ENCODE data around the gene INSYN1. TPM values are rescaled to one million over a fixed set of nuclear protein-coding genes. Genes with fewer than 3 reads are reported as not detected.
"Not testable (repeated sequence)": the region's sequence is repeated elsewhere in the genome, so short reads cannot be mapped to it uniquely, and the experiment has no call there.

The INSYN1 gene
- total and polyA plus RNA-seq, 7 donors: 0.60 to 10.0 (median 3.6) TPM

DNA sequence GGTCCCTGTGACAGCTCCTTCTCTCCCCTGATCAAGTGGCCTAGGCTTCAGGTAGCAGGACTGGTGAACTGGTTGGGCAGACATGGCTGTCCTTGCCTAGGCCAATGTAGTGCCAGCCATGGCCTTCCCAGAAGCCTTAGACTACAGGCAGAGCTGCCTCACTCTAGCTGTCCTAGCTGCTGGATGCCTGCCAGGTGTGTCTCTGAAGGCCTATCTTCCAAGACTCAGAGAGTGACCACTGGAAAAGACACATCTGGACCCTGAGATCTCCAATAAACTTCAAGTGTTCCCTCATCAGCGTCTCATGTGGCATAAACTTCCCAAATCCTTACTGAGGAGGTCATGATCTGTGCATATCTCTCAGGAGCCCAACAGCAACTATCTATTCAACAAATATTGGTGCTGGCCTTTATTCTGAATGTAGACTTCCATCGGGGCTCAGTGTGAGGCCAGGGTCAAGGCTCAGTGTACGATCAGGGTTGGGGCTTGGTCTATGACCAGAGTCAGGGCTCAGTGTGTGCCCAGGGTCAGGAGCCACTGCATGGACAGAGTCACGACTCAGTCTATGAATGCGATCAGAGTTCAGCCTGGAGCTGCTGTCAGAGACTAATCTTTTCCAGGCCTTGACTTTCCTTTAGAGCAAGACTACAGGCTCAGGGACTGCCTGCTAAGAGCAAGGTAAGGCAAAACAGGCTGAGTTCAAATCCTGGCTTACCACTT is 36.5 kb upstream of the INSYN1 start:
- Histone ChIP-seq H3K27ac (no peak overlapping the region), H3K36me3 (no peaks in the 10 kb centered on the region), H3K4me1 (no peaks in the 10 kb centered on the region), H3K27me3 (no peaks in the 10 kb centered on the region), H3K9me3 (no peaks in the 10 kb centered on the region), H3K4me3 (no peak overlapping the region)
- WGBS, 2 donors: 82 to 87% methylated on average over 5 of the region's 5 CpGs
- TF ChIP-seq, protein P1, sequence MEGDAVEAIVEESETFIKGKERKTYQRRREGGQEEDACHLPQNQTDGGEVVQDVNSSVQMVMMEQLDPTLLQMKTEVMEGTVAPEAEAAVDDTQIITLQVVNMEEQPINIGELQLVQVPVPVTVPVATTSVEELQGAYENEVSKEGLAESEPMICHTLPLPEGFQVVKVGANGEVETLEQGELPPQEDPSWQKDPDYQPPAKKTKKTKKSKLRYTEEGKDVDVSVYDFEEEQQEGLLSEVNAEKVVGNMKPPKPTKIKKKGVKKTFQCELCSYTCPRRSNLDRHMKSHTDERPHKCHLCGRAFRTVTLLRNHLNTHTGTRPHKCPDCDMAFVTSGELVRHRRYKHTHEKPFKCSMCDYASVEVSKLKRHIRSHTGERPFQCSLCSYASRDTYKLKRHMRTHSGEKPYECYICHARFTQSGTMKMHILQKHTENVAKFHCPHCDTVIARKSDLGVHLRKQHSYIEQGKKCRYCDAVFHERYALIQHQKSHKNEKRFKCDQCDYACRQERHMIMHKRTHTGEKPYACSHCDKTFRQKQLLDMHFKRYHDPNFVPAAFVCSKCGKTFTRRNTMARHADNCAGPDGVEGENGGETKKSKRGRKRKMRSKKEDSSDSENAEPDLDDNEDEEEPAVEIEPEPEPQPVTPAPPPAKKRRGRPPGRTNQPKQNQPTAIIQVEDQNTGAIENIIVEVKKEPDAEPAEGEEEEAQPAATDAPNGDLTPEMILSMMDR (IDR thresholded peaks at IDR 0.05): no peak
- TF ChIP-seq POLR2AphosphoS5 (IDR thresholded peaks at IDR 0.05): no peak
- TF ChIP-seq EP300 (IDR thresholded peaks at IDR 0.05): no peak
- TF ChIP-seq POLR2A (IDR thresholded peaks at IDR 0.05): no peak
- intact Hi-C loops (cut with DNase I): no loop called here
- no peak for DNase-seq

DNA sequence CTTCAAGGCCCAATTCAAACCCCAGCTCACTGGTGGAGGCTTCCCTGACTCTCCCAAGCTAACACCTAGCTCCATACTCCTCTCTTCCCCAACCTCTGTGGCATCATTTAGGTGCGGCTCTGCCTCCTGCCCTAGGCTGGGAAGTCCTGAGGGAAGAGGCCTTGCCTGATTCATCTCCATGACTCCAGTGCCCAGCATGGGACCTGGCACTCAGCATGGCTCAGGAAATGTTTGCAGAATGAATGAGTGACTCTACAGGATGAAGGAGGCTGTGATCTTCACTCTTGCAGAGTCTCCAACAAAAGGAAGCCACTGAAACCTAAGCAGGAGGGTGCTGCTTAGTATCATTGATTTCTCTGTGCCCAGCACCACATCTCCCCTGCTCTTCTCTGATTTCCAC is 34.5 kb upstream of the INSYN1 start:
- Histone ChIP-seq H3K36me3 (no peaks in the 10 kb centered on the region), H3K9me3 (no peaks in the 10 kb centered on the region), H3K4me1 (no peaks in the 10 kb centered on the region), H3K27ac (no peak overlapping the region), H3K4me3 (no peak overlapping the region), H3K27me3 (no peaks in the 10 kb centered on the region)
- TF ChIP-seq POLR2AphosphoS5 (IDR thresholded peaks at IDR 0.05) (no peak), POLR2A (IDR thresholded peaks at IDR 0.05) (no peak), EP300 (IDR thresholded peaks at IDR 0.05) (no peak)
- TF ChIP-seq, protein P1 (IDR thresholded peaks at IDR 0.05): no peak
- DNase-seq: no peak
- intact Hi-C loops (cut with DNase I): no loop called here
- WGBS, 2 donors: 95 to 100% methylated on average over 1 of the region's 1 CpG

DNA sequence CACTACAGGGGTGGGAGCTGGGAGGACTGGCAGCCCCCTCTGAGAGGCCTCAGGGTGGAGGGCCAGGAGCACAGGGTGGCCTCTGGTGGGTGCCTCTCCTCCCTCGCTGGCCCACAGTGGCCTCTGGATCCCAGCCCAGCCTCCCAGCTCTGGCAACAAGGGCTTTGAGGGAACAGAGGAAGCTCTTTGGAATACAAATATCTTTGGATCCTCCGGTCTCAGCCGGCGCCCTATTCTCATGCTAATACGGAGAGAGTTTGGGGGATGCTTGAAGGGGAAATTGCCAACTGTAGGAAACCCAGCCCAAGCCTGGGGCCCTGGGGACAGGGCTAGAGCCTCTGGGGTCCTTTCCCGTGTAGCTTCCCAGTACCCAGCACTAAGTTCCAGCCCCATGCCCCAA is 33.4 kb upstream of the INSYN1 start:
- TF ChIP-seq, protein P1 (IDR thresholded peaks at IDR 0.05): no peak
- TF ChIP-seq EP300 (IDR thresholded peaks at IDR 0.05) (no peak), POLR2AphosphoS5 (IDR thresholded peaks at IDR 0.05) (no peak), POLR2A (IDR thresholded peaks at IDR 0.05) (no peak)
- intact Hi-C loops (cut with DNase I): no loop called here
- H3K36me3 ChIP-seq: no peaks in the 10 kb centered on the region
- DNase-seq: no peak
- no peak overlapping the region for H3K4me3 ChIP-seq
- WGBS, 2 donors: 83 to 93% methylated on average over 6 of the region's 6 CpGs
- H3K27ac ChIP-seq: no peak overlapping the region
- no peaks in the 10 kb centered on the region for H3K27me3 ChIP-seq
- no peaks in the 10 kb centered on the region for H3K4me1 ChIP-seq
- no peaks in the 10 kb centered on the region for H3K9me3 ChIP-seq

DNA sequence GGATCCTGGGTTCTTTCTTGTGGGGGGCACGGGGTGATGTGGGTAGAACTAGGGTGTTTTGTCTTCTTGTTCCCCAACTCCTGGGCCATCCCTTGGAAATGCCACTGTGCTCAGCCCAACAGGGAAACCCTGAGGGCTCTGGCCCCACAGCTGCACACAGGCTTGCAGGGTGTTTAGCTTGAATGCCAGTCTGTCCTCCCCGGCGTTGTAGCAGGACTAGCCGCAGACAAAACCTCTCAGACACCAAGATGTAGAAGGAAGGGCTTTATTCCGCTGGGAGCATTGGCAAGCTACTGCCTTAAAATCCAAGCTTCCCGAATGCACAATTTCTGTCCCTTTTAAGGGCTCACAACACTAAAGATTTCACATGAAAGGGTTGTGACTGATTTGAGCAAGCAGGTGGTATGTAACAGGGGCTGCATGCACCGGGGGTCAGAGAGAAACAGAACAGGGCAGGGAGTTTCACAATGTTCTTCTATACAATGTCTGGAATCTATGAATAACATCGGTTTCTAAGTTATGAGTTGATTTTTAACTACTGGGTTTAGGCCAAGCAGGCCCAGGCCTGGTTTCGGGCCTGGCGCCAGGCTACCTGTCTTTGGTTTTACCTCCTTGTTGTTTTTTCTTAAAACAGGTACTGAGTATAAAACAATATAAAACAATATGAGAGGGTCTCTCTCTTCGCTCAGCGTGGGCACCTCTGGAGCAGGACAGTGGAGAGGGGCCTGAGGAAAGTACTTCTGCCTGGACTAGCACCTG is 32.3 kb upstream of the INSYN1 start:
- H3K4me1 ChIP-seq; intact Hi-C loops (cut with DNase I); H3K4me3 ChIP-seq; DNase-seq; H3K36me3 ChIP-seq; H3K9me3 ChIP-seq; H3K27ac ChIP-seq; H3K27me3 ChIP-seq: not testable (repeated sequence)
- 47 to 81% methylated on average over 12 of the region's 12 CpGs for WGBS, 2 donors

DNA sequence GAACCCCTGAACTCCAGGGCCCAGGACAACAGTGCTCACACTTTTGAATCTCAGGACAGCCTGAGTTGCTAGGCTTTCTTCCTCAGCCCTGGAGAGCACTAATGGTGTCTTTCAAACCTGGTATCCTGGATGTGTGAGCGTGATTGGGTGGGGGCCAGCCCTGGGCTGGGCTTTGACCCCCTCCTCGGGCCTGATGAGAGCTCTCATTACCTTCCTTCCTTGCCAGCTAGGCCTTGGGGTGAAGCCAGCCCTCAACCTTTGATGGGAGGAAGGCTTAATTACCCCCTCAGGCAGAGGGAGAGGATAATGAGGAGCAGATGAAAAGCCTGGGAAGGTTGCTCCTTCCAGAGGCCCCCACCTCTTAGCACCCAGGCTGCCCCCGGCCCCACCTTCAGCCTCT is 31.1 kb upstream of the INSYN1 start:
- DNase-seq: no peak
- H3K36me3 ChIP-seq: no peaks in the 10 kb centered on the region
- WGBS, 2 donors: 79% methylated on average over 3 of the region's 3 CpGs

More for the DNA sequence above, 31.1 kb upstream of the INSYN1 start:
- Histone ChIP-seq H3K9me3 (no peaks in the 10 kb centered on the region), H3K27ac (no peak overlapping the region), H3K27me3 (no peaks in the 10 kb centered on the region), H3K4me3 (no peak overlapping the region), H3K4me1 (no peaks in the 10 kb centered on the region)
- TF ChIP-seq POLR2AphosphoS5 (IDR thresholded peaks at IDR 0.05): no peak
- no peak for TF ChIP-seq EP300 (IDR thresholded peaks at IDR 0.05)
- TF ChIP-seq, protein P1 (IDR thresholded peaks at IDR 0.05): no peak
- intact Hi-C loops (cut with DNase I): no loop called here

Data from sigmoid colon (tissue), 7 donors.